Gastrocnemius medialis (tissue), 4 donors: ENCODE measurements around the gene CRYZ.

Experiments
- CTCF ChIP-seq, 5 experiments: fragments of 450-650 bp in 3 of 5; fragments of 200-600 bp in 2 of 5; sonication (generic) in 2 of 5; IDR thresholded peaks in 4 of 5; conservative IDR thresholded peaks in 1 of 5; 1 replicate in 4 of 5; 2 replicates in 1 of 5; pipeline ENCODE4 v1.5.1; 2016 to 2019; ENCODE audit warnings: antibody characterized with exemption in 5 of 5, mild to moderate bottlenecking in 3 of 5, moderate library complexity in 3 of 5
- POLR2A ChIP-seq, 2 donors: fragments of 450-650 bp; IDR thresholded peaks; one replicate each; pipeline ENCODE4 v1.6.1; 2017; ENCODE audit warnings: antibody characterized with exemption in 2 of 2, mild to moderate bottlenecking in 2 of 2, moderate library complexity in 2 of 2

GRCh38 chr1:74766579-74766978, 33.7 kb upstream of the CRYZ start:
- no peak for TF ChIP-seq CTCF (IDR thresholded peaks at IDR 0.05 in 4 of 5, conservative IDR thresholded peaks at IDR 0.05 in 1 of 5)
- TF ChIP-seq POLR2A (IDR thresholded peaks at IDR 0.05): no peak
